Choroid plexus epithelial cell (primary cell): ENCODE measurements around the gene RYR2.

Source experiments
- DNase-seq: peaks from one replicate; pipeline ENCODE4 v3.0.0-alpha.2; 2010; ENCODE audit warnings: low read depth
- H3K4me3 ChIP-seq: 2 replicates; pipeline ENCODE4 v1.5.1; 2011; ENCODE audit warnings: low read depth, mild to moderate bottlenecking, control low read depth, low read length, moderate library complexity
- CTCF ChIP-seq: conservative IDR thresholded peaks from 2 replicates; pipeline ENCODE4 v1.5.1; 2011; ENCODE audit warnings: low read depth, mild to moderate bottlenecking, control low read depth, inconsistent platforms, low read length, moderate library complexity

Gene RYR2

GRCh38 chr1:237748171-237748960 lies 706.4 kb downstream of the RYR2 start:
- no peak for DNase-seq
- H3K4me3 ChIP-seq: no peak overlapping the region
- no peak for TF ChIP-seq CTCF

GRCh38 chr1:237749122-237749521 lies 707.1 kb downstream of the RYR2 start:
- H3K4me3 ChIP-seq: no peak overlapping the region
- no peak for TF ChIP-seq CTCF
- no peak for DNase-seq

- no peak overlapping the region for H3K4me3 ChIP-seq
- no peak for DNase-seq
- TF ChIP-seq CTCF: no peak
Observed at GRCh38 chr1:237751090-237751489, 709.1 kb downstream of the RYR2 start.

GRCh38 chr1:237754627-237755026 lies 712.6 kb downstream of the RYR2 start:
- TF ChIP-seq CTCF: no peak
- no peak for DNase-seq
- no peak overlapping the region for H3K4me3 ChIP-seq

GRCh38 chr1:237756304-237756967 lies 714.5 kb downstream of the RYR2 start:
- no peak for TF ChIP-seq CTCF
- no peak overlapping the region for H3K4me3 ChIP-seq
- DNase-seq: no peak

- no peak for TF ChIP-seq CTCF
- H3K4me3 ChIP-seq: no peak overlapping the region
- no peak for DNase-seq
Observed at GRCh38 chr1:237759377-237759776, 717.4 kb downstream of the RYR2 start.
